ENCODE measurements around the gene TRIM33.

Gene TRIM33

GRCh38 chr1:114359791-114360190, 151.2 kb downstream of the TRIM33 start:
- CTCF ChIA-PET = interaction anchor here (1.2 kb wide), 1 partner anchor 13 kb away, joined by 6 read pairs; no protein-coding TSS in a partner anchor
- H3K27ac ChIP-seq = no peak overlapping the region
- DNase-seq (ENCODE audit: low spot score) = no peak
- POLR2A ChIA-PET (ENCODE audit: low non-redundant PET) = no interaction called here
- TF ChIP-seq, protein P1, sequence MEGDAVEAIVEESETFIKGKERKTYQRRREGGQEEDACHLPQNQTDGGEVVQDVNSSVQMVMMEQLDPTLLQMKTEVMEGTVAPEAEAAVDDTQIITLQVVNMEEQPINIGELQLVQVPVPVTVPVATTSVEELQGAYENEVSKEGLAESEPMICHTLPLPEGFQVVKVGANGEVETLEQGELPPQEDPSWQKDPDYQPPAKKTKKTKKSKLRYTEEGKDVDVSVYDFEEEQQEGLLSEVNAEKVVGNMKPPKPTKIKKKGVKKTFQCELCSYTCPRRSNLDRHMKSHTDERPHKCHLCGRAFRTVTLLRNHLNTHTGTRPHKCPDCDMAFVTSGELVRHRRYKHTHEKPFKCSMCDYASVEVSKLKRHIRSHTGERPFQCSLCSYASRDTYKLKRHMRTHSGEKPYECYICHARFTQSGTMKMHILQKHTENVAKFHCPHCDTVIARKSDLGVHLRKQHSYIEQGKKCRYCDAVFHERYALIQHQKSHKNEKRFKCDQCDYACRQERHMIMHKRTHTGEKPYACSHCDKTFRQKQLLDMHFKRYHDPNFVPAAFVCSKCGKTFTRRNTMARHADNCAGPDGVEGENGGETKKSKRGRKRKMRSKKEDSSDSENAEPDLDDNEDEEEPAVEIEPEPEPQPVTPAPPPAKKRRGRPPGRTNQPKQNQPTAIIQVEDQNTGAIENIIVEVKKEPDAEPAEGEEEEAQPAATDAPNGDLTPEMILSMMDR (conservative IDR thresholded peaks at IDR 0.05; ENCODE audit: low read depth) = no peak

DNA sequence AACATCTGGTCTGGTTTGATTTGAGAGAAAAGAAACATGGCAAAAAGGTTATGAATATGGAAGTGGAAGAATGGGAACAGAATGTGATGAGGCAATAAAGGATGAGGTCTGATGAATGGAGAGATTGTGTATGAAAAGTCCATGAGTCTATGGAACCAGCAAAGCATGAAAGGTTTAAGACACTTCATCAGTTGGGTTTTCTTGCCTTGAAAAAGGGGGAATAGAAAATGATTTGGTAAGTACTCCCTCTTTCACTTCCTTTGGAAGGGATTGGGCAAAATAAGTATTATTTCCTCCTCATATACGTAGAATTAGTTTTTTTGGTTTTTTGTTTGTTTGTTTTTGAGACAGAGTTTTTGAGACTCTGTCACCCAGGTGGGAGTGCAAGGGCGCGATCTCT, 155.8 kb downstream of the TRIM33 start:
- no peak for DNase-seq (ENCODE audit: low spot score)
- CTCF ChIA-PET = interaction anchor here (1.6 kb wide), 1 partner anchor 9 kb away, joined by 7 read pairs; no protein-coding TSS in a partner anchor
- H3K27ac ChIP-seq = no peak overlapping the region
- POLR2A ChIA-PET (ENCODE audit: low non-redundant PET) = no interaction called here
- TF ChIP-seq, protein P1 (conservative IDR thresholded peaks at IDR 0.05; ENCODE audit: low read depth) = no peak

DNA sequence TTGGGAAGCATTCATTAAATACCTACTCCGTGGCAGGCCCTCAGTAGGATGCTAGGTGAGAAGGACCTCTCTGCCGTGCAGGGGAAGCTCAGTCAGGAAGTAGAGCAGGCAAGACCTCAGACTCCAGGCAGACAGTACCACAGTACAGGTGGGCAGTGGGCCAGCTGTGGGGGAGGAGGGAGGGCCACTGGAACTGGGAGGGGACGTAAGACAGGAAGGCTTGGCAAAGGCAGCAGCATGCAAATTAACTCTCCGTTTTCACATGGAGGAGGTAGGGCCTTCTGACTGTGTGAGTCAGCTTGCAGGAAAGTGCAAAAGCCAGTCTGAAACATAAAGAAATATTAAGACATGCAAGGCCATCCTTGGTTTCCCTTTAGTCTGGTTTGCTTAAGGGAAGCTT, 157.7 kb downstream of the TRIM33 start:
- DNase-seq (ENCODE audit: low spot score) = no peak
- ChIA-PET POLR2A (ENCODE audit: low non-redundant PET) (no interaction called here), CTCF (interaction anchor here (0.6 kb wide), 1 partner anchor 206 kb away, joined by 3 read pairs; no protein-coding TSS in a partner anchor)
- no peak overlapping the region for H3K27ac ChIP-seq
- TF ChIP-seq, protein P1 (conservative IDR thresholded peaks at IDR 0.05; ENCODE audit: low read depth) = no peak

- ChIA-PET POLR2A (ENCODE audit: low non-redundant PET) (no interaction called here), CTCF (no interaction called here)
- TF ChIP-seq, protein P1 (conservative IDR thresholded peaks at IDR 0.05; ENCODE audit: low read depth) = no peak
- DNase-seq (ENCODE audit: low spot score) = no peak
- H3K27ac ChIP-seq = no peak overlapping the region
Measured at GRCh38 chr1:114352797-114353196, 158.2 kb downstream of the TRIM33 start.

DNA sequence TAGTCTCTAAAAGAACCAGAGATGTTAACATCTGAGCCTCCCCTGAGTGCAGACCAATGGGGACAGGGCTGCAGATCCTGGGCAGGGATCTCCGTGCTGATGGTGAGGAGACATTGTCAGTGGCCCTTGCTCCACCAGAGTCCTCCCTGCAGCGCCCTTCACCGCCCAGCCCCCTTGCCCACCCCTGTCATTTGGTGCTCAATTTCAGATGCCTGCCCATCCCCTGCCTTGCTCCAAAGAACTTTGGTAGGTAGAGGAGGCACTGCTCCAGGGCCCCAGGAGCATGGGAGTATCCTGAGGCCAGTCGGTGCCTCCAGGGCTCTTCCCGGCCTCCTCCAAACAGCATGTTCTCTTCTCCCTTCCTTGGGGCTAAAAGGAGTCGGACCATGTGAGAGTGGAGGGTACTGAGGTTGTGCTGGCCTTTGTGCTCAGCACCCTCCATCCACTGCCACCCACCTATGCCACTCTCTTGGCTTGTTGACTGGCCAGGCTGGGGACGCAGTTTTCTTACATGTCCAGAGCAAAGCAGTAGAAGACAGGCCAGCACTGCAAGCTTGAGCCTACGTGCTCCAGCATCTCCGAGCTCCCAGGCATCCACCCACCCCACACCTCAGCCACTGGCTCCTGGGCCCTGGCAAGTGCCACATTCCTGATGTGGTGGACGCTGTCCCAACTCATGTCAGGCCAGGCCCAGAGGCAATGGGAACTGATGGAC, 160.1 kb downstream of the TRIM33 start:
- POLR2A ChIA-PET (ENCODE audit: low non-redundant PET) = no interaction called here
- DNase-seq (ENCODE audit: low spot score) = no peak
- CTCF ChIA-PET = no interaction called here
- no peak overlapping the region for H3K27ac ChIP-seq
- TF ChIP-seq, protein P1 (conservative IDR thresholded peaks at IDR 0.05; ENCODE audit: low read depth) = no peak

DNA sequence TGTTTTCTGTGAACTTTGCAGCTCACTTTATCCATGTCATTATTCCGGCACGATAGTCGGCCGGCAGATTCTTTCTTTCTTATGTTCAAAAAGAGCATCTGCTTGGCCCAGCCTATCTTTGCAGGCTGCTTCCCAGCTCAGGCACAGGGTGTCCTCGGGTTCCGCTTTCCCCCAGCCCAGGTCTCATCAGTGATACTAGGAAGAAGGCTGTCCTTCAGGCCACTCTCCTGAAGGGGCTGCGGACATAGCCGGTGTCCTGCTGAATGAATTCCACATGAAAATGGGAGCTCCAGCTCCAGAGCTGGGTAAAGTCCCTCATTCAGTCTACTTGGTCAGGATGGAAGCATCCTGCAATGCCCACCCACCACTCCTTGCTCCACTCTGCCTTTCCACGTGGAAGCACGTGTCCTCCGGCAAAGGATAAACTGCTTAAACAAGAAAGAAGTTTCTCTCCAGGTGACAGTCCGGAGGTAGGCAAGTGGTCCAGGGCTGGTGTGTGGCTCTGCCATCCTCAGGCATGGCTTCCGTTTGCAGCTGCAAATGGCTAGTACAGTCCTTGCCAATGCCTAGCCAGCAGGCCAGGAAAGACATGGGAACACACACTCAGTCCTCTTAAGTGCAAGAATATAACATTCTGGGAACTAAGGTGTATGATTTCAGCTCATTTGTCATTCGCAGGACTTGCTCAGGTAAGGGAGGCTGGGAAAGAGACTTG, 161.0 kb downstream of the TRIM33 start:
- TF ChIP-seq, protein P1 (conservative IDR thresholded peaks at IDR 0.05; ENCODE audit: low read depth) = no peak
- ChIA-PET POLR2A (ENCODE audit: low non-redundant PET) (no interaction called here), CTCF (no interaction called here)
- no peak for DNase-seq (ENCODE audit: low spot score)
- no peak overlapping the region for H3K27ac ChIP-seq
